ENCODE data around the gene STAT1. TPM values are rescaled to one million over a fixed set of nuclear protein-coding genes. Genes with fewer than 3 reads are reported as not detected.

Gene STAT1
- total RNA-seq, 1 experiment from 2014 or later = 60.7 TPM

DNA sequence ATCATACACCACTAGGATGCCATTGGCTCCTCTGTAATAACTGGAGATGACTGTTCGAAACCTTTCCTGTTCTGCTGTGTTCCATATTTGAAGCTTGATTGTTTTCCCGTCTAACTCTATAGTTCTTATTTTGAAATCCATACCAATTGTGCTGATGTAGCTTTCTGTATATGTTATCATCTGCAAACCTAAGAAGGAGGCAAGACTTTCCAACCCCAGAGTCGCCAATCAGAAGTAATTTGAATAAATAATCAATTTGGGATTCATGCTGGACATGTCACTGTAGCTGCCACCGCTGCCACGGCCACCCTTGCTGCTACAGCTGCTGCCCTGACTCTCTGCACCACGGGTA is 20.7 kb downstream of the STAT1 start:
- ChIA-PET POLR2A (no interaction called here), RAD21 (ENCODE audit: low non-redundant PET in 1 of 2, low total read pairs in 2 of 2, uncharacterized antibody in 2 of 2, unreplicated experiment in 2 of 2) (no interaction called here), CTCF (no interaction called here)
- no peaks in the 10 kb centered on the region for H3K27me3 ChIP-seq (ENCODE audit: insufficient read depth, low read length)
- H2AFZ ChIP-seq (ENCODE audit: low read depth, low read length, poor library complexity, severe bottlenecking) = no peak overlapping the region
- no peak overlapping the region for H3K9ac ChIP-seq (ENCODE audit: low read length)
- H3K9me3 ChIP-seq (ENCODE audit: control insufficient read depth in 1 of 2, insufficient read depth in 1 of 2, low read depth in 1 of 2, low read length in 2 of 2) = no peaks in the 10 kb centered on the region
- no peaks in the 10 kb centered on the region for H3K9me2 ChIP-seq (ENCODE audit: insufficient read depth)
- TF ChIP-seq FOSL1 (IDR thresholded peaks at IDR 0.05; ENCODE audit: low read depth) (no peak), CEBPB (IDR thresholded peaks at IDR 0.05; ENCODE audit: low read depth) (no peak), ATF3 (IDR thresholded peaks at IDR 0.05) (no peak), SIN3A (IDR thresholded peaks at IDR 0.05; ENCODE audit: low read depth) (no peak), ZFX (IDR thresholded peaks at IDR 0.05) (no peak), SP1 (IDR thresholded peaks at IDR 0.05; ENCODE audit: low read depth) (no peak), RAD21 (IDR thresholded peaks at IDR 0.05; ENCODE audit: low read depth) (no peak), REST (IDR thresholded peaks at IDR 0.05; ENCODE audit: low read depth) (no peak), SRF (IDR thresholded peaks at IDR 0.05; ENCODE audit: low read depth) (no peak)
- TF ChIP-seq, protein P1, sequence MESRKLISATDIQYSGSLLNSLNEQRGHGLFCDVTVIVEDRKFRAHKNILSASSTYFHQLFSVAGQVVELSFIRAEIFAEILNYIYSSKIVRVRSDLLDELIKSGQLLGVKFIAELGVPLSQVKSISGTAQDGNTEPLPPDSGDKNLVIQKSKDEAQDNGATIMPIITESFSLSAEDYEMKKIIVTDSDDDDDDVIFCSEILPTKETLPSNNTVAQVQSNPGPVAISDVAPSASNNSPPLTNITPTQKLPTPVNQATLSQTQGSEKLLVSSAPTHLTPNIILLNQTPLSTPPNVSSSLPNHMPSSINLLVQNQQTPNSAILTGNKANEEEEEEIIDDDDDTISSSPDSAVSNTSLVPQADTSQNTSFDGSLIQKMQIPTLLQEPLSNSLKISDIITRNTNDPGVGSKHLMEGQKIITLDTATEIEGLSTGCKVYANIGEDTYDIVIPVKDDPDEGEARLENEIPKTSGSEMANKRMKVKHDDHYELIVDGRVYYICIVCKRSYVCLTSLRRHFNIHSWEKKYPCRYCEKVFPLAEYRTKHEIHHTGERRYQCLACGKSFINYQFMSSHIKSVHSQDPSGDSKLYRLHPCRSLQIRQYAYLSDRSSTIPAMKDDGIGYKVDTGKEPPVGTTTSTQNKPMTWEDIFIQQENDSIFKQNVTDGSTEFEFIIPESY (IDR thresholded peaks at IDR 0.05; ENCODE audit: extremely low read depth, insufficient replicate concordance, low read length) = no peak
- TF ChIP-seq, protein P2, sequence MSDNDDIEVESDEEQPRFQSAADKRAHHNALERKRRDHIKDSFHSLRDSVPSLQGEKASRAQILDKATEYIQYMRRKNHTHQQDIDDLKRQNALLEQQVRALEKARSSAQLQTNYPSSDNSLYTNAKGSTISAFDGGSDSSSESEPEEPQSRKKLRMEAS (IDR thresholded peaks at IDR 0.05) = no peak
- H3K4me2 ChIP-seq (ENCODE audit: low read length) = no peak overlapping the region
- no peaks in the 10 kb centered on the region for H3K79me2 ChIP-seq (ENCODE audit: insufficient read depth, low read length)
- no peak for ATAC-seq
- no peaks in the 10 kb centered on the region for H4K20me1 ChIP-seq (ENCODE audit: insufficient read depth)
- intact Hi-C loops (cut with micrococcal nuclease) = no loop called here
- no peak for DNase-seq (ENCODE audit: low read depth, low spot score)
- no peaks in the 10 kb centered on the region for H3K4me1 ChIP-seq (ENCODE audit: control insufficient read depth in 1 of 2, insufficient read depth in 2 of 2, low read length in 2 of 2)
- no peak overlapping the region for H3K27ac ChIP-seq (ENCODE audit: low read depth, low read length)
- no TSS peak for BruUV-seq (replicated peaks)
- no peak overlapping the region for H3K4me3 ChIP-seq (replicated peaks in 1 of 2; ENCODE audit: low read depth in 1 of 2, low read length in 2 of 2)
- peaks cover 56 to 68% of the 10 kb centered on the region in 2 experiments for H3K36me3 ChIP-seq (ENCODE audit: control insufficient read depth in 1 of 2, insufficient read depth in 2 of 2, low read length in 2 of 2)

Measured in HCT116 (cell line).